ENCODE results near the gene ANKRD23. TPM values are rescaled to one million over a fixed set of nuclear protein-coding genes. Genes with fewer than 3 reads are reported as not detected.
A peak's percentile ranks its signal among the peaks of the same experiment; 100 is the strongest.

The ANKRD23 gene
- polyA plus RNA-seq, 3 donors = 0.22 to 2.7 (median 1.0) TPM

DNA sequence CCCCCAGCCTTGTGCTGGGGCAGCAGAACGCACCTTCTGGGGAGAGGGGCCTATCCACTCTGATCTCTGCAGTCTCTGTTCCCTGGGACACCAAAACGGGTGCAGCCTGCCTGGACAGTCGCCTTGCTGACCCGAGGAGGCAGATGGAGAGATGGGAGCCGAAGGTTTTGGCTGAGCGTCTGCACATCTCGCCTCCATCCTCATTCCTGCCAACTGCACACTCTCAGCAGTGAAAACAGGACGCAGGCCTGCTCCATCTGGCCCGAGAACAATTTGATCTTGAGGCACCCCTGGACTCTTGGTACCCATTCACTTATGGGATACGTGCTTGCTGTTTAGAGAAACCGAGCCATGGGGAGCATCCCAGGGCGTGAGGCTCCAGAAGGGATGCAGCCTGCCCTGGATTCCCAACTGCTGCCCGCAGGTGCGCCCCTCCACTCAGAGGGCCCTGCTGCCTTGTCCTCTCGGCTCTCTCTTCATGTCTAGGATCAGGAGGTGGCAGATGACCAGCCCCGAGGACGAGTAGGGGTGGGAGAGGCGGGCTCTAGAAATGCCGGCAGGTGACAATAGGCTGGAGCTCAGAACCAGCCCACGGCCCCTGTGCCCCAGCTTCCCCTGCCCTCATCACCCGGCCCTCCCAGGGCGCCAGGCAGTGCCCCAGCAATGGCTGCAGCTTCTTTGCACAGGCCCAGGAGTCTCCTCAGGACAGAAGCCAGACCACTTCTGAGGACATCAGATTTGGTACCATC lies 35.1 kb upstream of the ANKRD23 start:
- H3K27ac ChIP-seq (ENCODE audit: low read depth, low read length) = no peak overlapping the region
- WGBS, 3 donors = 86 to 89% (median 88%) methylated on average over 22 of the region's 22 CpGs

DNA sequence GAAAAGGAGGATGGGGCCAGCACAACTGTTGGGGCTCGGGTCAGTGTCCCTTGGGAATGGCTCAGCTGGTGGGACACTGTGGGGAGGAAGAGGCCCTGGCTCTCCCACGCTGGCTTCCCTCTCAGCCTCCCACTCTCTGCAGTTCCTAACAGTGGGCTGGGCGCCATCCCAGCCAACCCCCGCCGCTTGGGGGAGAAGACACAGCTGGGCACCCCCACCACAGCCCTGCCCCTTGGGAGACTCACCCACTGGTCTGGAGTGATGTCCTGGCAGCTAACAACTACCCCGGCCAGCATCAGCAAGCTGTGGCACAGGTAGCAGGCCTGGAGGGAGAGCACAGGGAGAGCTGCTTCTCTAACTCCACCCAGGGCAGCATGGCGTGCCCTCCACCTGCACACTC lies 34.4 kb upstream of the ANKRD23 start:
- H3K27ac ChIP-seq (ENCODE audit: low read depth, low read length) = no peak overlapping the region
- 67 to 86% (median 74%) methylated on average over 7 of the region's 7 CpGs for WGBS, 3 donors

- 84 to 90% (median 89%) methylated on average over 15 of the region's 15 CpGs for WGBS, 3 donors
- H3K27ac ChIP-seq (ENCODE audit: low read depth, low read length) = no peak overlapping the region
Measured at GRCh38 chr2:96877631-96878092, 33.8 kb upstream of the ANKRD23 start.

- WGBS, 3 donors = 81 to 89% (median 84%) methylated on average over 6 of the region's 6 CpGs
- H3K27ac ChIP-seq (ENCODE audit: low read depth, low read length) = no peak overlapping the region
Measured at GRCh38 chr2:96877042-96877451, 33.2 kb upstream of the ANKRD23 start.

DNA sequence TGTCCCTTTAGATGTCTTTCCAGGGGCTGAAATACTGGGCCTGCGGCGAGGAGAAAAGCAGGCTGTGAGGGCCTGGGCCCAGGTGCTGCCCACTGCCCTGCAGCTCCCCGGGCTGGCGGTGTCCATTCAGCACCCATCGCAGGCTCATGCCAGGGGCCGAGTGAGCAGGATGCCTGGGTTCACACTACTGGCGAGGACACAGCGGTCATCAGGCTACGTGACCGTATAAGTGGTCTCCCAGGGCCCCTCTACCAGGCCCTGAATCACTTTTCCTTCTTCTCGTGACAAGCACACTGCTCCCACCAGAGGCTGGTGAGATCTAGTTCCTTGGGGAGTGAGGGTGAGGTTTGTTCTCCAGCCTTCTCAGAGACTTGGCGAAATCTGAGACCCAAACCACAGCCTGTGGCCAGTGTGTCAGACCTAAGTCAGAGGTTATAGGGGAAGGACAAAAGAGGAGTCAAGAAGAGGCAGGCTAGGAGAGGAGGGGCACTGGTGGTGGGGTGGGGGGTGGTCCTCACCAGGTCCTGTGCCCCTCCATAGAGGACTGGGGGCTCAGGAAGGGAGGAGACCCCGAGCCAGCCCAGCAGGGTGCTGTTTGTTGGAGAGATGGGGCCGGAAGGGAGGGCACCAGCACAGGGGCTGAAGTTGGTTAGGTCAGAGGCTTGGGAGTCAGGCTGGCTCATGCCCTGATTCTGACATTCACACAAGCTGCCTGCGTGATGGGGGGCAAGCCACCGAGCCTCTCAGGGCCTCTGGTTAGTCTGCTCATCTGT lies 32.6 kb upstream of the ANKRD23 start:
- 86 to 91% (median 89%) methylated on average over 16 of the region's 16 CpGs for WGBS, 3 donors
- H3K27ac ChIP-seq (ENCODE audit: low read depth, low read length) = no peak overlapping the region

DNA sequence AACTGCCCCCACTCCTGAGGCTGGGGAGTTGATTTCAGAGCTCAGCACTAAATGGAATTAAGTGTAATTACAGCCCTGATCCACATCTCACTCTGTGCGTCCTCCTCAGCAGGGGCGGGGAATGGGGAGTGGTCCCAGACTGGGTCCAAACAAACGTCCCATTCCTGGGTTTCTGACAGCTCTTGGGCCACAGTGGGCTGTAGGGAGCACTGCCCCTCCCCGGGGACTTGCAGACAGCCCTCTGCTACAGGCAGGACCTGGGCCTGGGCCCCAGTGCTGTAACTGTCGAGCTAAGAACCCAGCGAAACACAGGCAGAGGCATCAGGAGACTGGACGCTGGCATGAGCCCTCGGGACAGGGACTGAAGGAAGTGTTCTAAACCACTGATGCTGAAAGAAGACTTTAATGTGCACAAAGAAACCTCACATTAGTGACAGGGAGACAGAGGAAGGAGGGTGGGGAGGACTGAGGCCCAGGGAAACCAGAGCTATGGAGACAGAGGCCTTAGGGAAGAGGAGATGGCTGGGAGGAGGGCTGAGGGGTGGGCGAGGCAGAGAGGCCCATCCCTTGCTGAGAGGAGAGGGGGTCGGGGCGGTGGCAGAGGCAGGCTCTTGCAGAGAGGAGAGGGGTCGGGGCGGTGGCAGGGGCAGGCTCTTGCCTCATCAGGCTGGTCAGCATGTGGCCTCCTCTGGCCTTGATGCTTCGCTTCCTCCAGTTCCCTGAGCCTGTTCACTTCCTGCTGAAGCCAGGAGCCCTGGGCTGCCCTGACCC lies 31.9 kb upstream of the ANKRD23 start:
- 76 to 81% (median 78%) methylated on average over 10 to 14 of the region's 14 CpGs for WGBS, 3 donors

GRCh38 chr2:96874198-96874831 lies 30.5 kb upstream of the ANKRD23 start:
- WGBS, 3 donors = 48 to 51% (median 48%) methylated on average over 18 of the region's 18 CpGs
- H3K27ac ChIP-seq (ENCODE audit: low read depth, low read length) = no peak overlapping the region

More for the DNA sequence above, 31.9 kb upstream of the ANKRD23 start:
- H3K27ac ChIP-seq (ENCODE audit: low read depth, low read length) = no peak overlapping the region

- no peak overlapping the region for H3K27ac ChIP-seq (ENCODE audit: low read depth, low read length)
- WGBS, 3 donors = 29 to 71% (median 36%) methylated on average over 8 of the region's 8 CpGs
Measured at GRCh38 chr2:96873651-96874096, 29.9 kb upstream of the ANKRD23 start.

- no peak overlapping the region for H3K27ac ChIP-seq (ENCODE audit: low read depth, low read length)
- 72 to 77% (median 74%) methylated on average over 14 of the region's 14 CpGs for WGBS, 3 donors
Measured at GRCh38 chr2:96872591-96873349, 28.9 kb upstream of the ANKRD23 start.

DNA sequence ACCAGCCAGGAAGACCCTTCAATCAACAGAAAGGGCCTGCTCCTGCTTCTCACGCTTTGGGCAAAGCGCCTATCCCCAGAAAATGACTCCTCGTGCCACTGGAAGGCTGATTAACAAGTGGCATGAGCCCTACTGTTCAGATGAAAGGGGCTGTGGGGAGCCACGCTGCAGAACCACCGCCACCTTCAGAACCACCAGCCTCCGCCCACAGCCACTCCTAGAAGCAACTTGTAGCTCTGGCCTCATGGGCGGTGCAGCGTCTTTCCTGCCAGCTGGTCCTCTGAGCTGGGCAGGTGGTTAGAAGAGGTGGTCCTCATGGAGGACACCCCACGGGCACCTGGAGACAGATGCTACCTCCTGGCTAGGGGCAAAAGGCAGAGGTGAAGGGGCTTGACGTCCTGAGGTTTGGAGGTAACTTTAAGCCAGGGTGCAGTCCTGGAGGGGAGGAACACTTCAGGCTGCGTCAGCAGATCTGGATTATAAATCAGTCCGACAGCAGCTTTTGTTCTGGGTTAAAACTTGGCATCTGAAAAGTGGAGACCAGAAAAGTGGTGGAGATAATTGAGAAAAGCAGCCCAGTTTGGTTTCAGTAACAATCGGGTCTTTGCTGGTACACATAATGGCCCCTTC lies 26.9 kb upstream of the ANKRD23 start:
- WGBS, 3 donors = 15 to 42% (median 19%) methylated on average over 13 of the region's 13 CpGs
- no peak overlapping the region for H3K27ac ChIP-seq (ENCODE audit: low read depth, low read length)

DNA sequence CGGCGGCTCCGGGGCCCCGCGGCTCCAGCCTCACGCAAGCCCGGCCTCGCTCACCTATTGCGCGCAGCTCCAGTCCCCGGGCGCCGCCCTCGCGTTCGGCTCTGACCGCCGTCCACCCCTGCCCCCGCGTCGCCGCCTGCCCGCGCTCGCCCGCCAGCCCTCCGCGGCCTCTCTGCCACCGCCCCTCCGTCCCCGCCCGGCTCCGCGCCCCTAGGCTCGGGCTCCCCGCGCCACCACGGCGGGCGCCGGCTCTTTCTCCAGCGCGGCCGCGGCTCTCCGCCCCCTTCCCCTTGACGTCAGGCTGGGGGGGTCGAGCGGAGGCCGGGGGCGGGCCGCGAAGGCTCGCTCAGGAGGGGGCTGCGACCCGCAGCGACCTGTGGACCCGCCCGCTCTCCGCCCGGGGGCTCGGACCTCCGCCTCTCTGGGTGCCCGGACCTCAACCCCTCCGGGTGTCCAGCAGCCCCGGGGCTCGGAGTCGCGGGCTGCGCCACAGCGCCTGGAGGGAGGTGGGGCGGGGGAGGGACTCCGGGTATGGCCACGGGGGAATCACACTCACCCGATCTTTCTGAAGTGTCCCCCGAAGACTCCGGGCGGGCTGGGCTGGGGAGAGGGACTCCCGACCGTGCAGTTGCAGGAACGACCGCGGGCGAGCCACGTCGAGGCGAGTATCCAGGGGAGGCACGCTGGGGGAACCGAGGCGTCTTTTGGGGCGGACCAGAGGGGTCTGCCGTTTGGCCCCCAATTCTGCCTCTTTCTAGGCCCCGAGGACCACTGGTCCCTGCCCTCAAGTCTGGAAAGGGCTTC lies 26.2 kb upstream of the ANKRD23 start, which contains the start of gene SEMA4C:
SEMA4C (minus strand) TSS at position 259 of the 804 bp plus-strand sequence. CDS start 2,194 bp downstream, outside the sequence.
- 1 to 2% (median 1%) methylated on average over 73 to 93 of the region's 93 CpGs for WGBS, 3 donors
- peak within 1 kb of the TSS; percentile 75 for H3K27ac ChIP-seq (ENCODE audit: low read depth, low read length)

DNA sequence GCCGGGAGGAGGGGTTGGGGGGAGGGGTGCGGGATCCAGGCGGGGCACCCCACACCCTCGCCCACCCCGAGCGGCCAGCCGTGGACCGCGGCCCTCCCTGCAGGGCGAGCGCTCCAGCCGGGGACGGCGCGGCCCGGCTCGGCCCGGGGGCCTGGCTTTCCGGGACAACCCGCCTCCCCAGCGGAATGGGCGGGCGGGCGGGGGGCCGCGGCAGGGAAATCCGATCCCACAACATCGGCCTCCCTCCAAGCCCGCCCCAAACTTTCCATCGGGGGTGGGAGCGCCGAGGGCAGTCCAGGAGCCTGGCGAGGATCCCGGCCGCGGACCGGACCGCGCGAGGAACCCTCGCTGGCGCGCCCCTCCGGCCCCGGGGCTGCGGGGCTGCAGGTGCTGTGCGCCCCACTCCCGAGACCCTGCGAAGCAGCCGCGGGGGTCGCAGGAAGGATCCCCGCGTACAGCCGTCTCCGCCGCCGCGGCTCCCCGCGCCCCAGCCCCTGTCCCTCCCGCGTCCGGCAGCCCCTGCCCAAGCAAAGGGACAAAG lies 25.5 kb upstream of the ANKRD23 start:
- 0 to 1% (median 0%) methylated on average over 31 to 64 of the region's 64 CpGs for WGBS, 3 donors

DNA sequence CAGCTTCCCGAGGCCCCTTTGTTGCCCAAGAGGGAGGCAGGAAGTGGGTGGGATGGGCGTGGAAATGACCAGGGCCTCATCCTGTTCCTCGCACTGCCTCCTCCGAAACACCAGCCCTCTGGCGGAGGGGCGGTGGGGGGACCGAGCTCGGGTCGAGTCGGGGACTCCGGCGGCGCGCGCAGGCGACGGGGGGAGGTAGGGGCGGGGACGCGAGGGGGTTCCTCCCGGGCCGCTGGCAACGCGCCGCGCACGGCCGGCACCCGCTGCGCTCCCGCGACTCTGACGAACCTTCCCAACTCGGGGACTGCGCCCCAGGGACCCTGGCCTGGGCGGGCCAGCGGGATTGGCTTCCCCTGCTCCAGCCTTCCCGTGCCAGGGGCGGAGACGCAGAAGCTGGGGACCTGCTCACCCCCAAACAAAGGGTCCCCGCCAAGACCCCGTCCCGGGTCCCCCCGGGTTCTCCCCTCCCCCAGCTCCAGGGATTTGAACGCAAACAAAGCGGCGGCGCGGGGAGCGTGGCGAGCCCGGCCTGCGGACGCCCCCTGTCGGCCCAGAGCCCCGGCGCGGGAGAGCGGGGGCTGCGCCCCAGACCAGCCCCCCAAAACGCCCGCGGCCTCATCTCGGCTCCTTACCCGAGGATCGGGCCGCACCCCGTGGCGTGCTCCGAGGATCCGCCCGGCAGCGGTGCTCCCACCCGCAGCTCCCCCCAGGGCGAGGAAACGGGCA lies 24.9 kb upstream of the ANKRD23 start:
- WGBS, 3 donors = 0 to 1% (median 0%) methylated on average over 49 to 76 of the region's 76 CpGs
- H3K27ac ChIP-seq (ENCODE audit: low read depth, low read length) = peak overlapping the region; percentile 75

More for the DNA sequence above, 25.5 kb upstream of the ANKRD23 start:
- H3K27ac ChIP-seq (ENCODE audit: low read depth, low read length) = peak overlapping the region; percentile 75

DNA sequence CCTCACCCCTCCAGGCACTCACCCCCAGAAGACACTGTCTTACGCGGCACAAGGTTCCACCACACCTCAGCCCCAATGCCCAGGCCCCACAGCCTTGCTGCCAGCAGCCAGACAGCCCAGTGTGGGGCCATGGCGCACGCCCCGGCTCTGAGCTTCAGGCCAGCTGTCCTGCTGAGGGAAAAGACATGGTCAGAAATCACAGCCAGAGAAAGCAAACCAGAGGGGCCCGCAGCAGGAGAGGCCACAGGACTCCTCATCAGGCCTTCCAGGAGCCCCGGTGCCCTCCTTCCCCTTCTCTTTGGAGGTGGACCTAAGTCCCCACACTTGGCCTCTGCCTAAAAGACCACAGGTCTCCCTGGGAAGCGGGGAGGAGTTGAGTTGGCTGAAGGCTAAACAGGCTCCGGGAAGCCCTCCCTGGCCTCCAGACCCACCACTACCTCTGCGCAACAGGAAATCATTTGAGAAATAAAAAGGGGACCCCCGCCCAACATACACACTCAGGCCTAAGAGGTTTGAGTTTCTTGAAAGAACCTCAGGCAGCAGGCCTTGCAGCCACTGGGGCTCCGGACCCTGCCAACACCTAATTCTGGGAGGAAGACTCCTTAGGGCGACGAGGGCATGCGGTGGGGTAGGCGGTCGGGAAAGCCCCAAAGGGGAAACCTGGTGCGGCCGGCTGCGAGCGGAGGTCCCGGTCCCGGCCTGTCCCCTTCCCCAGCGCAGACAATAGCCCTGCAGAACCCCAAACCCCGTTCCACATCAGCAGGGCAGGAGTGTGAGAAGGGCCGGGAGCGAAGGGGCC lies 24.1 kb upstream of the ANKRD23 start:
- H3K27ac ChIP-seq (ENCODE audit: low read depth, low read length) = peak overlapping the region; percentile 75
- 9 to 20% (median 10%) methylated on average over 27 of the region's 27 CpGs for WGBS, 3 donors
